HEK293T (cell line): ENCODE data around the gene DENND6A.

Experiments used
- ARNT ChIP-seq: fragments of 450-650 bp; IDR thresholded peaks from 2 replicates; pipeline ENCODE4 v1.6.1; 2017; ENCODE audit warnings: mild to moderate bottlenecking
- BHLHE40 ChIP-seq: fragments of 450-650 bp; IDR thresholded peaks from 2 replicates; pipeline ENCODE4 v1.6.1; 2016; ENCODE audit warnings: mild to moderate bottlenecking, moderate library complexity, borderline replicate concordance
- CTBP1 ChIP-seq: fragments of 450-650 bp; IDR thresholded peaks from 2 replicates; pipeline ENCODE4 v1.6.1; 2016; ENCODE audit warnings: borderline replicate concordance
- ELF4 ChIP-seq: fragments of 450-650 bp; IDR thresholded peaks from 2 replicates; pipeline ENCODE4 v1.6.1; 2017; ENCODE audit warnings: antibody characterized with exemption
- FOXA1 ChIP-seq: fragments of 450-650 bp; IDR thresholded peaks from 2 replicates; pipeline ENCODE4 v1.6.1; 2016; ENCODE audit warnings: mild to moderate bottlenecking
- FOXK2 ChIP-seq: fragments of 450-650 bp; IDR thresholded peaks from 2 replicates; pipeline ENCODE4 v1.6.1; 2016; ENCODE audit warnings: mild to moderate bottlenecking
- FOXM1 ChIP-seq: fragments of 450-650 bp; IDR thresholded peaks from 2 replicates; pipeline ENCODE4 v1.6.1; 2017; ENCODE audit warnings: mild to moderate bottlenecking, borderline replicate concordance
- HDGF ChIP-seq: fragments of 450-650 bp; IDR thresholded peaks from 2 replicates; pipeline ENCODE4 v1.6.1; 2017; ENCODE audit warnings: antibody characterized with exemption, borderline replicate concordance
- NFRKB ChIP-seq: fragments of 450-650 bp; IDR thresholded peaks from 2 replicates; pipeline ENCODE4 v1.6.1; 2016; ENCODE audit warnings: mild to moderate bottlenecking, moderate library complexity
- PKNOX1 ChIP-seq: fragments of 450-650 bp; IDR thresholded peaks from 2 replicates; pipeline ENCODE4 v1.6.1; 2016
- SP1 ChIP-seq: fragments of 450-650 bp; IDR thresholded peaks from 2 replicates; pipeline ENCODE4 v1.6.1; 2017
- SUZ12 ChIP-seq: fragments of 450-650 bp; IDR thresholded peaks from 2 replicates; pipeline ENCODE4 v1.6.1; 2016; ENCODE audit warnings: mild to moderate bottlenecking
- TARDBP ChIP-seq: fragments of 450-650 bp; IDR thresholded peaks from 2 replicates; pipeline ENCODE4 v1.6.1; 2016
- ZNF384 ChIP-seq: fragments of 450-650 bp; IDR thresholded peaks from 2 replicates; pipeline ENCODE4 v1.6.1; 2016

DNA sequence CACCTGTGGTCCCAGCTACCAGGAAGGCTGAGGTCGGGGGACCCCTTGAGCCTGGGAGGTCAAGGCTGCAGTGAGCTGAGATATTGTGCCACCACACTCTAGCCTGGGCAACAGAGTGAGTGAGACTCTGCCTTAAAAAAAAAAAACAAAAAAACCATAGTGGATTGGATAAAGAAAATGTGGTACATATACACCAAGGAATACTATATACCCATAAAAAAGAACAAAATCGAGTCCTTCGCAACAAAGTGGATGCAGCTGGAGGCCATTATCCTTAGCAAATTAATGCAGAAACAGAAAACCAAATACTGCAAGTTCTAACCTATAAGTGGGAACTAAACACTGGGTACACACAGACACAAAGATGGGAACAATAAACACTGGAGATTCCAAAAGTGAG, 75.1 kb downstream of the DENND6A start:
- TF ChIP-seq ARNT = no peak
- TF ChIP-seq TARDBP = no peak
- TF ChIP-seq SP1 = no peak
- no peak for TF ChIP-seq CTBP1
- TF ChIP-seq FOXK2 = no peak
- no peak for TF ChIP-seq FOXM1
- TF ChIP-seq ZNF384 = no peak
- no peak for TF ChIP-seq FOXA1
- TF ChIP-seq ELF4 = no peak
- TF ChIP-seq HDGF = no peak
- TF ChIP-seq NFRKB = no peak
- no peak for TF ChIP-seq BHLHE40
- TF ChIP-seq PKNOX1 = no peak
- no peak for TF ChIP-seq SUZ12
